ENCODE measurements around the gene ZDHHC5. TPM values are rescaled to one million over a fixed set of nuclear protein-coding genes. Genes with fewer than 3 reads are reported as not detected.

Gene ZDHHC5
- total RNA-seq, 4 donors from 2014 or later: 27.2 to 69.7 (median 60.1) TPM

GRCh38 chr11:57624864-57625263, 43.0 kb upstream of the ZDHHC5 start:
- no peak for TF ChIP-seq CTCF (IDR thresholded peaks at IDR 0.05)
- TF ChIP-seq POLR2A (IDR thresholded peaks at IDR 0.05): no peak

GRCh38 chr11:57626895-57627294, 41.0 kb upstream of the ZDHHC5 start:
- no peaks in the 10 kb centered on the region for H3K27me3 ChIP-seq
- H3K4me3 ChIP-seq: no peak overlapping the region
- TF ChIP-seq POLR2A (IDR thresholded peaks at IDR 0.05): no peak
- H3K4me1 ChIP-seq: no peaks in the 10 kb centered on the region
- no peak overlapping the region for H3K27ac ChIP-seq
- no peaks in the 10 kb centered on the region for H3K9me3 ChIP-seq
- H3K36me3 ChIP-seq: no peaks in the 10 kb centered on the region
- no peak for DNase-seq

More at GRCh38 chr11:57624864-57625263, 43.0 kb upstream of the ZDHHC5 start:
- Histone ChIP-seq H3K9me3 (peaks cover 0 to under 1% (median under 1%) of the 10 kb centered on the region in 4 donors), H3K4me1 (no peaks in the 10 kb centered on the region), H3K27ac (no peak overlapping the region), H3K36me3 (no peaks in the 10 kb centered on the region), H3K4me3 (no peak overlapping the region), H3K27me3 (no peaks in the 10 kb centered on the region)
- no peak for DNase-seq

- H3K4me3 ChIP-seq: no peak overlapping the region
- H3K9me3 ChIP-seq: no peaks in the 10 kb centered on the region
- TF ChIP-seq CTCF (IDR thresholded peaks at IDR 0.05) (no peak), POLR2A (IDR thresholded peaks at IDR 0.05) (no peak)
- no peak for DNase-seq
- H3K27me3 ChIP-seq: no peaks in the 10 kb centered on the region
- no peaks in the 10 kb centered on the region for H3K4me1 ChIP-seq
- no peaks in the 10 kb centered on the region for H3K36me3 ChIP-seq
- H3K27ac ChIP-seq: no peak overlapping the region
Observed at GRCh38 chr11:57630171-57630570, 37.7 kb upstream of the ZDHHC5 start.

- no peak for TF ChIP-seq POLR2A (IDR thresholded peaks at IDR 0.05)
- no peak overlapping the region for H3K27ac ChIP-seq
- DNase-seq: no peak
- H3K9me3 ChIP-seq: no peaks in the 10 kb centered on the region
- no peaks in the 10 kb centered on the region for H3K4me1 ChIP-seq
- no peaks in the 10 kb centered on the region for H3K27me3 ChIP-seq
- H3K36me3 ChIP-seq: no peaks in the 10 kb centered on the region
- H3K4me3 ChIP-seq: no peak overlapping the region
Observed at GRCh38 chr11:57632116-57632515, 35.8 kb upstream of the ZDHHC5 start.

GRCh38 chr11:57633394-57634070, 34.4 kb upstream of the ZDHHC5 start:
- DNase-seq: no peak
- Histone ChIP-seq H3K27me3 (no peaks in the 10 kb centered on the region), H3K4me1 (peaks cover 0 to 7% (median 0%) of the 10 kb centered on the region in 4 donors), H3K9me3 (no peaks in the 10 kb centered on the region), H3K4me3 (no peak overlapping the region), H3K27ac (no peak overlapping the region), H3K36me3 (no peaks in the 10 kb centered on the region)
- no peak for TF ChIP-seq CTCF (IDR thresholded peaks at IDR 0.05)
- TF ChIP-seq POLR2A (IDR thresholded peaks at IDR 0.05): no peak

- Histone ChIP-seq H3K4me1 (peaks cover 0 to 9% (median 3%) of the 10 kb centered on the region in 4 donors), H3K27me3 (no peaks in the 10 kb centered on the region), H3K36me3 (no peaks in the 10 kb centered on the region), H3K27ac (no peak overlapping the region), H3K9me3 (no peaks in the 10 kb centered on the region), H3K4me3 (no peak overlapping the region)
- DNase-seq: no peak
- TF ChIP-seq CTCF (IDR thresholded peaks at IDR 0.05) (no peak), POLR2A (IDR thresholded peaks at IDR 0.05) (no peak)
Observed at GRCh38 chr11:57634311-57634710, 33.6 kb upstream of the ZDHHC5 start.

GRCh38 chr11:57635246-57635645, 32.7 kb upstream of the ZDHHC5 start:
- no peak for TF ChIP-seq POLR2A (IDR thresholded peaks at IDR 0.05)
- TF ChIP-seq CTCF (IDR thresholded peaks at IDR 0.05): no peak
- DNase-seq: no peak
- Histone ChIP-seq H3K36me3 (no peaks in the 10 kb centered on the region), H3K27ac (no peak overlapping the region), H3K27me3 (no peaks in the 10 kb centered on the region), H3K4me1 (peaks cover 0 to 15% (median 6%) of the 10 kb centered on the region in 4 donors), H3K4me3 (no peak overlapping the region), H3K9me3 (no peaks in the 10 kb centered on the region)

Data from Peyer's patch (tissue), 4 donors.